Tongue (tissue), 2 donors: ENCODE data around the gene FILIP1L. TPM values are rescaled to one million over a fixed set of nuclear protein-coding genes. Genes with fewer than 3 reads are reported as not detected.

Experiments used
- DNase-seq: peaks from one replicate; pipeline ENCODE4 v3.0.0-alpha.2; 2015
- total RNA-seq: library from RNA; depleted of rRNA; stranded (reverse); fragments of >200 nt; gene quantifications from one replicate; pipeline ENCODE4 v1.2.3, GENCODE V29; 2014

Gene FILIP1L
- total RNA-seq, 1 donor from 2014 or later, result 72.0 TPM

- no peak for DNase-seq
Observed at GRCh38 chr3:100042166-100042981, 71.9 kb downstream of the FILIP1L start.

DNA sequence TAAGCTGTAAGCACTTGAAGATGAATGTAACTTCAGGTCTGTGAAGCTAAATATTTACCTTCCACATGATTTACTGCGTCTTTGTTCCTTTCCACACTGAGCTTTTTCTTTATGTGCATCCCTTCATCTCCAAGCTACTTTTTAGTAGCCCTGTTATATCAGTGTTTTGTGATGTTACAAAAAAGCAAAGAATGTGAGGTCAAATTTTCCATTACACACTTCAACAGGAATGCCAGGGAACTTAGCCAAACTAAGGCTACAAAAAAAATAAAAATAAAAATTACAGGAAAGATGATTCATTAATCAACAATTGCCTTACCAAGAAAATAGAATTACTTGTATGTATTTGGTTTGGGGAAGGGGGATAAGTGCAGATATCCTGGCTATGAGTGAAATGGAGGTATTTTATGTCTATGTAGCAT lies 73.0 kb downstream of the FILIP1L start:
- DNase-seq, result peak; percentile 77

- DNase-seq, result peak; percentile 47
Observed at GRCh38 chr3:100040451-100041225, 73.7 kb downstream of the FILIP1L start.

DNA sequence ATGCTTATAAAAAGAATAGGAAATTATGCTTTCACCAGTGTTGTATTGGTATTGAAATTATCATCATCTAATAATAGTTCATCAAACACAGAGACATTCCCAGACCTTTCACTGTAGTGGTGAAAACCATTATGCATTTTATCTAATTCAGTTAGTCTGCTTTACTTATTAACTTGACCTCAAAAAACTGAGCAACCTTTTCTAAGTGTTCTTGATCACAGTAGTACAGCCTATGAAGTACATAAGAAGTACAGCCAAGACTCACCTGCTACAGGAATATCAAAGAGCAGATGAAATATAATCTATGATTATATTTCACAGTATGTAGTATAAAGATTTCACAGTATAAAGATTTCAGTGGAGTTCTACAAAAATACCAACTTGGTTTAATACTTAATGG lies 75.2 kb downstream of the FILIP1L start:
- no peak for DNase-seq

DNA sequence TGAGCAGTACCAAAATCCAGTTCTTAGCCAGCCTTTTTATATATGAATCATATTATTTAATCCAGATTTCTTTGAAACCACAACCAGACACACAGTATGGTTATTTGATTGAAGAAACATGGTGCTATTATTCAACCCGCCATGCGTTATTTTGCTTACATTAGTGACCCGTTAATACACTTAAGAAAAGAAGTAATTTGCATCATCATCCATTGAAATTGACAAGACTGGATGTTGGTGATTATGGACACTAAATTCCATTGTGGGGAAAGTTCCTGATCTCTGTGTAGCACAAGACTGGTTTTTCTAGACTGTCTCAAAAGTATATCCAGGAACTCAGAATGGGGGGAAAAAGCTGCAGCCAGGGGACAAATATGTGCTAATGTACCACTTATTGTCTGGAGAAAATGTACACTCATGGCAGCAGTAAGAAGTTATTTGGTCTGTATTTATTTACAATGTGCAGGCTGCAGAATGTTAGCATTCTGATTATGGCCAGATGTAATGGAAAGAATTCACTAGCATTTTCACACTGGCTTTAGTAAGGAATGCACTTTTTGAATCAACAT lies 80.3 kb downstream of the FILIP1L start:
- peak; percentile 64 for DNase-seq

DNA sequence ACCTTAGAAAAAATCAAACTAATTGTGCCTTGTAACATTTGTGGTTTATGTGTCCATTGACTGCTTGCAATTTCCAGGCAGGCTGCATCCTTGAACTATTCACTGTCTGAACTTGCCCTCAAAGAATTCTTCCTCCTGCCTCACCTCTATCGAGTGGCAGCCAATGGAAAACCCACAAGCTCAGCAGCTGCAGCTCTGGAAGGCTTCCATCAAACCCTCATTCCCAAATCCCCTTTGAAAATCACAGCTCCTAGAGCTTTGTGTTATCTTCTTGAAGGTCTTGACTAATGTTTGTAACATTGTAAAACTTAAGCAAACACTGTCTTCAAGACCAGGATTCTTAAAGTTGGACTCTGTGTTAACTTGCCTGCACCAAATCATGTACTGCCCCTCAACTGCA lies 81.1 kb downstream of the FILIP1L start:
- DNase-seq, result peak; percentile 67

- DNase-seq, result no peak
Observed at GRCh38 chr3:100032243-100032642, 82.1 kb downstream of the FILIP1L start.

DNA sequence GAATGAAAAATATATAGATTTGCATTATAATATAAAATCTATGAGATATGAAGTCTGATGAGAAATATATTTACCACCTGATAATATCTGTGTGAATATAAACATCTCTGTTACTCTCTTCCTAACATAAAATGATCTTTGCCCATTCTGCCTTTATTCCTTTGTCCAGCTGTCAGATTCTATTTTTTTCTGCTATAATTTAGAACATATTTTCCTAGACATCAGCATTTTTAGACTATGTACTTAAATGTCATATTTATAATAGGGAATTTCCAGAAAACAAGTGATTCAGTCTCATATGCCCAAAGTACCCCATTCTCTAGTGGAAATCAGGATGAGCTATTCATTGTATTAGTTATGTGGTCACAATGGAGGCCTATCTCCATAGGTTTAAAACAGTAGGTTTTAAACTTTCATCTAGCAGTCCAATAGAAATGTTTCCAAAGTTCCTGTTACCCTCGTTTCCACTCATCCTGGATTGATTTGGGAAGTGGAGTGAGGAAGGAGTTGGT lies 83.3 kb downstream of the FILIP1L start:
- no peak for DNase-seq

- no peak for DNase-seq
Observed at GRCh38 chr3:100030346-100030745, 84.0 kb downstream of the FILIP1L start.

DNA sequence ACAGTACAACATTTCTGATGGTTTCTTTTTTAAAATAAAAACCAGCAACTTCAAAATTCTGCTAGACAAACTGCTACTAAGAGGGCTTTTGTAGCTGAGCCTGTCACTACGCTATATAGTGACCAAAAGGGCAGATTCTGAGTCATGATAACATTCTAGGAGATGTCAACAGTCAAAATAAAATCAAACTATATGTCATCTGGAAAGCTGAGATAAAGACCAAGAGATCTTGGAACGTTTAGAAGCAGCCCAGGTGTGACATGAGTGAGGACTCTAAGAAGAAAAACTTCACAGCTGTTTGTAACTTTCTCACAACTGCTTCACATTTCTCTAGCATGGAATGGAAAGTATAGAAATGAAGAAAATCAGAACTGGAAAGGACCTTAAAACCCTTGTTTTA lies 84.6 kb downstream of the FILIP1L start:
- DNase-seq, result no peak

GRCh38 chr3:100029052-100029451 lies 85.2 kb downstream of the FILIP1L start:
- DNase-seq, result no peak

DNA sequence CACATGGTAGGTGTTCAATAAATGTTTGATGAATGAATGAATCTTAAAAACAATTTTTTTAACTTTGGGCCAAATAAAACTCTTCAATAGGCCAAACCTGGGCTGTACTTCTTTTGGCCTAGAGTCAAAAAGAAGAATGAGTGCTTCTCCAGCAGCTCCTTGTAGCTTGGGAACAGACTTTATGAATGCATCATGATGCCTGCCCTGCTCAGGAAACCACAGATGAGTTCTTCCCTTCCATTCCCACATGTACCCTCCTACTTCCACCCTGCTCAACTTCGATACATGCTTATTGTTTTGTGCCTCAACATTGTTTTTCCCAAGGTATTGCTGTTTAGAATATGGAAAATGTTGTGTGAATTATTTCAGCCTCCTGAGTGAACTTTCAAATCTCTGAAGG lies 87.0 kb downstream of the FILIP1L start:
- DNase-seq, result no peak

DNA sequence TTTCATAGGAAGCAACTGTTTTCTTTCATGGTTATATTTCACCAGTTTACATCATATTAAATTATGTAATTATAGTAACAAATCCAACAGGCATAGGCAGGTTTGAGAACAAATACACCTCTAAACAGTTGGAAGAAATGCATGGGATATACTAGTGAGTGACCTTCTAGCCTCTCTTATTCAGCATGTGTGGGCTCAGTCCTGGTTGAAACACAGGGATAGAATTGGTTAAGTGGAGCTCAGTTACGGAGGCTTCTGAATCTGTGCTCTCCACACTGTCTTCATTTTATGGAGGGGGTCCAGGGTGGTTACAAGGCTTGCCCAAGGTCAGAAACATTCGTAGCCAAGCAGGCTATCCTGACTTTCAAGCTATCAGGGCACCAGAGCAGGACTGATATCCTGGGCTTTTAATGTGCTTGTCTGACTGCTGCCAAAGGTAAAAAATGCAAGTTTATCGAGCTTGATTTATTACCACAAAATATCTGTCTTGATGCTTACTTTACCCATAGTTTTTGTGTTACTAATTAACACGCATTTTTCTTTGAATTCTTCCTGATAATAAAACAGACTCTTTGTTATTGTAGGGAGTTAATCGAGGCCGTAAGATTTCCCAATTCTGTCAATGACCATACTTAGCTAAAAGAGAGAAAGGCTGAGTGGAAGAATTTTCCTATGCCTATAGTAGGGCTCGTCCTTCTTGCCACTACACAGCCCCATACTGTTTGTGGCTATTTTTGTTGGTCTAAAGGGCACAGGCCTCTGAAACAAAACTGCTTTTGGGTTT lies 89.6 kb downstream of the FILIP1L start:
- no peak for DNase-seq

DNA sequence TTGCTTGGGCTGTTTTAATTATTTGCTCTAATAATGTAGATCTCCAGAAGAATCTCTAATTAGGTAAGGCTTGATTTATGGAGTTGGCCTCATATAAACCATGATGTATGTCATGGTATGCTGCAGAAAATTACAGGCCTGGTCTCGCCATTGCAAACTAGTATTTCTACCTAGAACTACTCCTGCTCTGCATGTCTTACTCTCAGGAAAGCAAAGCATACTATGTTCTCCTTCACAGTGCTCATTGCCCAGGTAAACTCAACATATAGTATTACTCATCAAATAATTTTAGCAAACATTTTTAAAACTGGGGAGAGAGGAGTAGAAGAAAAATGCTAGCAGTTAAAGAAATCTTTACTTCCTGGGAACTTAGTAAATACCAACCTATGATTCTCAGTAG lies 90.7 kb downstream of the FILIP1L start:
- no peak for DNase-seq

- DNase-seq, result peak; percentile 38
Observed at GRCh38 chr3:100023150-100023549, 91.2 kb downstream of the FILIP1L start.

GRCh38 chr3:100022506-100022905 lies 91.8 kb downstream of the FILIP1L start:
- DNase-seq, result no peak

GRCh38 chr3:100020876-100021644 lies 93.2 kb downstream of the FILIP1L start:
- DNase-seq, result no peak

DNA sequence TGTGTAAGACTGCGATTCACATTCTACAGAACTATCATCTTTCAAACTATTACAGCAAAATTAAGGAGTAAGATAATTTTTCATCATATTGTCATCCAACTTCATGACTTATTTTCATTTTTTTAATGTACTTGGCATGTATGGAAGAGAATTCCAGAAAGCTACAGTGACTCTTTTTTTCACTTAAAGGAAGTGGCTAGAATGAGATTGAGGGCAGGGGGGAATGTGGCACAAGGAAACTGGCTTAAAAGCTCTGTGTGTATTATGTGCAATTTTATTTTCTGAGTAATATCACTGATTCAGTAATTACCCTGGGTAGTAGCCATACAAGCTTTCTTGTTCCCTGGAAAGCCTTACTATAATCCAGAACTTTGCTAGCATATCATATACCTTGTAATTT lies 94.6 kb downstream of the FILIP1L start:
- DNase-seq, result no peak

GRCh38 chr3:100018806-100019205 lies 95.5 kb downstream of the FILIP1L start:
- DNase-seq, result no peak

DNA sequence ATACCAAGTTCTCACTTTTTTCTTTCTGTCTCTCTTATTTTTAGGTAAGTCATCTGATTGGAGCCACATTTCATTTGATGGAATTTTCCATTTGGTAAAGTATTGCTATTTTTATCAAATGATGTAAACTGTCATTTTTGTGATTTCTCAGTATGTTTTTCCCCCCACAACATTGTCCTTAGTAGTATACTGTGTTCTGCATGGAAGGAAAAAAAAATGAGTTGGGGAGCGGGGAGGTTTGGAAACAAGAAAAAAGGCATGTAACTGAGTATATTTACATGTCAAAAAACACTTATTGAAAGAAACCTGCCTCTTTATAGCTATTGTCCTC lies 104.2 kb downstream of the FILIP1L start:
- no peak for DNase-seq

DNA sequence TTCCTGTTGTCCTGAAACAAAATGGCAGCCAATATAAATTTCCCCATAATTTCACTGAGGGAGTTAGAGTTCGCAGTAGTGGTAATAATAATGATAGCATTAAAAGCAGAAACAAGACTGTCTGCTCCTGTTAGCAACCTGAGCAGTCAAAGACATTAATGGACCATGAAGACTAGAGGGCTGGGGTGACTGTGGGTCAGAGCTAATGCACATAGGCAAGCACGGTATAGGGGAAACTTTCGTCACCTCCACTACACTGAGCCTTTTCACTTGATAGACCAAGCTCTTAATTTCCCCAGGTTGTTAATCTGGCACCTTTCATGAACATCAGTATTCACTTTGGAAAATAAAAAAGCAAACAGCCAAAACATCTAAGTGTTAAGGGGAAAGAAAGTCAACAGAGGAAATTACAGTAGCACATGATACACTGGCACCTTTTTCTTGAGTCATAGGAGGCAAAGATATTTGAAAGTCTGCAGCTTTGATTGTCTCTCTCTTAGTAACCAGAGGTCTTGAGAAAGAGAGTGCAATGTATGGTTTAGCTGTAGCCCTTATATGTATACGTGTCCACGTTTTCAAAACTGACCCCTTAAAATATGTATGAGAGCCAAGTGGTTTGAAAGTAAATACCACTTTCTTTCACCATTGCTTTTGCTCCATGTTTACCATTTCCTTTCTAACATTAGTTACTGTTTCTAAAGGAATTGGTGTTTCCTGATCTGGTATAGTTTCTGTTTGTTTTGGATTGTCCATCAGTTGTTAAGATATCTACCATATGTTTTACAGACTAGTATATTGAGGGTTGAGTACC lies 104.8 kb downstream of the FILIP1L start:
- no peak for DNase-seq
